Mucosa of rectum (tissue), 2 donors: ENCODE data around the gene APBB2.
A peak's percentile ranks its signal among the peaks of the same experiment; 100 is the strongest.

Source experiments
- H3K27ac ChIP-seq, 2 donors: one replicate each; pipeline ENCODE4 v1.7.0; 2013; ENCODE audit warnings: inconsistent platforms in 2 of 2, low read depth in 2 of 2, low read length in 2 of 2
- H3K27me3 ChIP-seq, 2 donors: one replicate each; pipeline ENCODE4 v1.7.0; 2013; ENCODE audit warnings: low read length in 2 of 2; ENCODE audit not compliant: control insufficient read depth in 2 of 2, insufficient read depth in 2 of 2
- H3K36me3 ChIP-seq, 2 donors: one replicate each; pipeline ENCODE4 v1.7.0; 2013; ENCODE audit warnings: low read length in 2 of 2; ENCODE audit not compliant: control insufficient read depth in 2 of 2, insufficient read depth in 2 of 2
- H3K4me1 ChIP-seq, 2 donors: one replicate each; pipeline ENCODE4 v1.7.0; 2013; ENCODE audit warnings: low read length in 2 of 2, mild to moderate bottlenecking in 1 of 2; ENCODE audit not compliant: control insufficient read depth in 2 of 2, insufficient read depth in 2 of 2
- H3K4me3 ChIP-seq, 2 donors: one replicate each; pipeline ENCODE4 v1.7.0; 2013; ENCODE audit warnings: low read length in 2 of 2
- H3K9ac ChIP-seq, 2 donors: one replicate each; pipeline ENCODE4 v1.7.0; 2013; ENCODE audit warnings: low read length in 2 of 2, low read depth in 1 of 2, mild to moderate bottlenecking in 1 of 2
- H3K9me3 ChIP-seq, 2 donors: one replicate each; pipeline ENCODE4 v1.7.0; 2013; ENCODE audit warnings: low read length in 2 of 2; ENCODE audit not compliant: control insufficient read depth in 2 of 2
- donor health status: healthy.
- donor health status: Normal muscosa, but diverticular disease.

APBB2 gene

DNA sequence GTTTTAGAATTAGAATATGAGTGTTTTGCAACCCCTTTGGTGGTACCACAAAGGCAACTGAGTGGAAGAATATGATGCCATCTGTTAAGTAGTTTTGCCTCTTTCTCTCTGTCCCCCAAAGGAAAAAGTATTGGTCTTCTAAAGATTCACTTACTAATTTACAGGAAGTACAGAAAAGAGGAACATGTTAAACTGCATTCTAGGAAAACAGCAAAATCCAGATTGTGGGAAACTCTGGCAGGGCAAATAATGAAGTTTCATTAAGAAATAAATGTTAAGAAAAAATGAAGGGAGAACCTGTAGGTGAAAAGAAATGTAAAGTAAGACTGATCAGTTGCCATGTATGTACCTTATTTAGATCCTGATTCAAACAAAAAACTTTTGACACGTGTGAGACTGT lies 425.3 kb downstream of the APBB2 start:
- Histone ChIP-seq H3K4me3 (no peak overlapping the region), H3K4me1 (no peaks in the 10 kb centered on the region), H3K36me3 (no peaks in the 10 kb centered on the region), H3K9ac (no peak overlapping the region), H3K27me3 (no peaks in the 10 kb centered on the region), H3K9me3 (no peaks in the 10 kb centered on the region), H3K27ac (peak overlapping the region in 1 of 2 donors; percentile 23)

GRCh38 chr4:40788331-40788730 lies 426.0 kb downstream of the APBB2 start:
- Histone ChIP-seq H3K27ac (peak overlapping the region; percentile 5 to 23), H3K9ac (no peak overlapping the region), H3K9me3 (no peaks in the 10 kb centered on the region), H3K4me3 (no peak overlapping the region), H3K4me1 (no peaks in the 10 kb centered on the region), H3K27me3 (no peaks in the 10 kb centered on the region), H3K36me3 (no peaks in the 10 kb centered on the region)

- Histone ChIP-seq H3K36me3 (no peaks in the 10 kb centered on the region), H3K4me3 (no peak overlapping the region), H3K4me1 (no peaks in the 10 kb centered on the region), H3K27me3 (no peaks in the 10 kb centered on the region), H3K27ac (no peak overlapping the region), H3K9ac (no peak overlapping the region), H3K9me3 (no peaks in the 10 kb centered on the region)
Observed at GRCh38 chr4:40785727-40786126, 428.6 kb downstream of the APBB2 start.

DNA sequence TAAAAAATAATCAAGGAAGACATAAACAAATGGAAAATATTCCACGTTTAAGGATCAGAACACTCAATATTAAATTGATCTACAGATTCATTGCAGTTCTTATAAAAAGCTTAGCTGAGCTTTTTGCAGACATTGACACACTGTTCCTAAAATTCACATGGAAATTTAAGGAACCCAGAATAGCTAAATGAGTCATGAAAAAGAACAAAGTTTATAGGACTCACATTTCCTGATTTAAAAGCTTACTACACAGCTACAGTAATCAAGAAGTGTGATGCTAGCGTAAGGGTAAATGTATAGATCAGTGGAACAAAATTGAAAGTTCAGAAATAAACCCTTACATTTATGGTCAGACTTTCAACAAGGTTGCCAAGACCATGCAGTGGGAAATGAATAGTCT lies 431.5 kb downstream of the APBB2 start:
- Histone ChIP-seq H3K9ac (no peak overlapping the region), H3K27me3 (no peaks in the 10 kb centered on the region), H3K4me3 (no peak overlapping the region), H3K9me3 (no peaks in the 10 kb centered on the region), H3K4me1 (no peaks in the 10 kb centered on the region), H3K27ac (no peak overlapping the region), H3K36me3 (no peaks in the 10 kb centered on the region)

- no peak overlapping the region for H3K27ac ChIP-seq
- H3K4me1 ChIP-seq: no peaks in the 10 kb centered on the region
- peaks cover 0 to 3% of the 10 kb centered on the region in 2 donors for H3K36me3 ChIP-seq
- no peak overlapping the region for H3K4me3 ChIP-seq
- no peak overlapping the region for H3K9ac ChIP-seq
- H3K9me3 ChIP-seq: no peaks in the 10 kb centered on the region
- H3K27me3 ChIP-seq: no peaks in the 10 kb centered on the region
Observed at GRCh38 chr4:40778090-40778489, 436.3 kb downstream of the APBB2 start.

DNA sequence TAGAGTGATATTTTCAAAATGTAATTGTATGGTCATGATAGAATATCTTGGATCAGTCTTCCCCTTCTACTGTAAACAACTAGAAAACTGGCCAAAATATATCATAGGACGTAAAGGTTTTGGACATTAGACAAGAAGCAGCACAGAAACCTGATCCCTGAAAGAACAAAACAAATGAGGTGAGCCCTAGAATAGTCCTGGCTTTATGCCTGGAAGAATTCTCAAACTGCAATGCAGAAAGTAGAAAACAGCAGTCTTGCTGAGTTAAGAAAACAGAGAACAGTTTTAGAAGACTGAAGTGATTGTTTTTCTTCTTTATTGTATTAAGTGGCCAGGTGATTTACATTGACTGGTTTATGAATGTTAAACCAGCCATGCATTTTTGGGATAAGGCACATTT lies 445.1 kb downstream of the APBB2 start:
- Histone ChIP-seq H3K27me3 (no peaks in the 10 kb centered on the region), H3K36me3 (peaks cover 0 to 3% of the 10 kb centered on the region in 2 donors), H3K4me1 (no peaks in the 10 kb centered on the region), H3K9ac (no peak overlapping the region), H3K27ac (no peak overlapping the region), H3K9me3 (no peaks in the 10 kb centered on the region), H3K4me3 (no peak overlapping the region)

DNA sequence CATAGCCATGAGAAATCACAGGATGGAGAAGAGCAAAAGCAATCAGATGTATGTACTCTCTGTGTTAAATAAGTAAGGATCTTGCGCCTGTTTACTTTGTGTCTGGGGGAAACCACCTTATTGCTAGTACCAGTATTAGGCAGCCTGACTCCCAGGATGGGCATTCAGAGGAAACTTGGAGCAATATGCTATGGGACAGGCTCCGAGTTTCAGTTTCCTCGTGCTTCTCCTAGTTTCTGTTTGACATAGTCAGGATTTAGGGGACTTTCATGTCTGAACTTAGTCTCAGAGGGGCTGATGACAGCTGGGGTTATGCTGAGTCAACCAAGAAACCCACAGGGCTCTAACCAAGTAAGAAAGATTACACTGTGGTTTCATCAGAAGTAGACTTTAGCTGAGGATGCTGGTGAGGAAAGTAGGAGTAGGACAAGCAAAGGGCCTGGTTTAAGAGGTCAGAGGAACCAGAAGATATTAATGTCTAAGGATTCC lies 451.1 kb downstream of the APBB2 start:
- no peak overlapping the region for H3K27ac ChIP-seq

More for the DNA sequence above, 451.1 kb downstream of the APBB2 start:
- Histone ChIP-seq H3K9me3 (no peaks in the 10 kb centered on the region), H3K36me3 (no peaks in the 10 kb centered on the region), H3K27me3 (no peaks in the 10 kb centered on the region), H3K9ac (no peak overlapping the region), H3K4me1 (no peaks in the 10 kb centered on the region), H3K4me3 (no peak overlapping the region)
